GM21360 (cell line): ENCODE results near the gene CCT8L2.
"Not testable (repeated sequence)": the region's sequence is repeated elsewhere in the genome, so short reads cannot be mapped to it uniquely, and the experiment has no call there.

Experiments used
- ATAC-seq: cut with Tn5 transposase; IDR thresholded peaks from one replicate; pipeline ENCODE4 v1.9.1; 2021; ENCODE audit warnings: mild to moderate bottlenecking, moderate library complexity; ENCODE audit not compliant: unreplicated experiment

Gene CCT8L2, protein sequence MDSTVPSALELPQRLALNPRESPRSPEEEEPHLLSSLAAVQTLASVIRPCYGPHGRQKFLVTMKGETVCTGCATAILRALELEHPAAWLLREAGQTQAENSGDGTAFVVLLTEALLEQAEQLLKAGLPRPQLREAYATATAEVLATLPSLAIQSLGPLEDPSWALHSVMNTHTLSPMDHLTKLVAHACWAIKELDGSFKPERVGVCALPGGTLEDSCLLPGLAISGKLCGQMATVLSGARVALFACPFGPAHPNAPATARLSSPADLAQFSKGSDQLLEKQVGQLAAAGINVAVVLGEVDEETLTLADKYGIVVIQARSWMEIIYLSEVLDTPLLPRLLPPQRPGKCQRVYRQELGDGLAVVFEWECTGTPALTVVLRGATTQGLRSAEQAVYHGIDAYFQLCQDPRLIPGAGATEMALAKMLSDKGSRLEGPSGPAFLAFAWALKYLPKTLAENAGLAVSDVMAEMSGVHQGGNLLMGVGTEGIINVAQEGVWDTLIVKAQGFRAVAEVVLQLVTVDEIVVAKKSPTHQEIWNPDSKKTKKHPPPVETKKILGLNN

DNA sequence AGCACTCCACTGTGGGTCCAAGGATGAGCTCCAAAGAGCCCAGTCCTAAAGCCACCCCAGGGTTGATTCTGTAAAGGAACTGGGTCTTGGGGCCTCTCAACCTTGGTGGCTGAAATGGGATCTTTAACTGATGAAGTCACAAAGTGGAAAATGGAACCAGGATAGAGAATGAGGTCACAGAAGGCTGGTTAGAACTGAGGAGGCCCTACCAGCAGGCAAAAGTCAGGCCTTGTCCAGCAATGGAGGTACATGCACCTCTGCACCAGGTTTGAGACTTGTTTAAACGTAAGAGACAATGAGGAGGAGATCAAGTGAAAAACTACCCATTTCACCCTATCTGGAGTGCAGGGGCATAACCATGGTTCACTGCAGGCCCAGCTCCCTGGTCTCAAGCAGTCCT, at the start of gene CCT8L2:
TSS of gene CCT8L2 (minus strand) at position 101 of the 400 bp plus-strand sequence. CDS start 260 bp downstream, outside the sequence.
- ATAC-seq: not testable (repeated sequence)

- not testable (repeated sequence) for ATAC-seq
These were observed 42.8 kb upstream of the CCT8L2 start for GRCh38 chr22:16635442-16635841.

DNA sequence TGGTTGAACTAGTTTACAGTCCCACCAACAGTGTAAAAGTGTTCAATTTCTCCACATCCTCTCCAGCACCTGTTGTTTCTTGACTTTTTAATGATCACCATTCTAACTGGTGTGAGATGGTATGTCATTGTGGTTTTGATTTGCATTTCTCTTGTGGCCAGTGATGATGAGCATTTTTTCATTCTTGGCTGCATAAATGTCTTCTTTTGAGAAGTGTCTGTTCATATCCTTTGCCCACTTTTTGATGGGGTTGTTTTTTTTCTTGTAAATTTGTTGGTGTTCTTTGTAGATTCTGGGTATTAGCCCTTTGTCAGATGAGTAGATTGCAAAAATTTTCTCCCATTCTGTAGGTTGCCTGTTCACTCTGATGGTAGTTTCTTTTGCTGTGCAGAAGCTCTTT, 41.5 kb upstream of the CCT8L2 start:
- not testable (repeated sequence) for ATAC-seq

- ATAC-seq: not testable (repeated sequence)
These were observed 35.9 kb upstream of the CCT8L2 start for GRCh38 chr22:16628476-16628875.

GRCh38 chr22:16625018-16625417, 32.4 kb upstream of the CCT8L2 start:
- ATAC-seq: not testable (repeated sequence)

DNA sequence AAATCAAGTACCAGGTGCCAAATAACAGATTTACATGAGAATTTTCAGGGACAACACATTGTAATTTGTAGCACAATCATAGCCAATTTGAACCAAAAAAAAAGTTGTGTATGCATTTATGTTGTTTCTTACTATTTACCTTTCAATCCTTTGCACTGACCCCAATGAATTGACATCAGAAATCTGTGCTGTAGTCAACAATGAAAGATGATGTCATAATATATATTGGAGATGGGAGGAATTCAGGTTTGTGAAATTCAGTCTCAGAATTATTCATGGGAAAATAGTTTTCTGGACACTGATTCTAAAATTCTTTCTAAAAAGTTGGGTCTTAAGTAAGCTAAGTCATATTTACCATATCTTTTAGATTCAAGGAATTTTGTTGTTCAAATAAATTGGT, 31.0 kb upstream of the CCT8L2 start:
- ATAC-seq: not testable (repeated sequence)

DNA sequence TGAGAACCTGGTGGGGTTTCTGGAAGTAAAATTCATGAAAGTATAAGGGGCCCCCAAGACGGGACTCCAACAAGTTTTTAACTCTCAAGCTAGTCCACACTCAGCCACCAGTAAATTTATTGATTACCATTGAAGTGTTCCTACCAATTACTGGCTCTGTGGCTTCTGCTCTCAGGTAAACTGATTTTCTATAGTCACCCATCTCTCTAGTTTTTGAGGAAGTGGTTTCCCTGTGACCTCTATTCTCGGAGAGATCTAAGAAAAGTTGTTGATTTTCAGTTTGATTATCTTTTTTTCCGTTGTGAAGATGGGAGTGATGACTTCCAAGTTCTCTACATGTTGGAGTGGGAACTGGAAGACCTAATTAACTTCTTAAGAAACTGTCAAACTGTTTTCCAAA, 24.9 kb upstream of the CCT8L2 start:
- ATAC-seq: not testable (repeated sequence)

DNA sequence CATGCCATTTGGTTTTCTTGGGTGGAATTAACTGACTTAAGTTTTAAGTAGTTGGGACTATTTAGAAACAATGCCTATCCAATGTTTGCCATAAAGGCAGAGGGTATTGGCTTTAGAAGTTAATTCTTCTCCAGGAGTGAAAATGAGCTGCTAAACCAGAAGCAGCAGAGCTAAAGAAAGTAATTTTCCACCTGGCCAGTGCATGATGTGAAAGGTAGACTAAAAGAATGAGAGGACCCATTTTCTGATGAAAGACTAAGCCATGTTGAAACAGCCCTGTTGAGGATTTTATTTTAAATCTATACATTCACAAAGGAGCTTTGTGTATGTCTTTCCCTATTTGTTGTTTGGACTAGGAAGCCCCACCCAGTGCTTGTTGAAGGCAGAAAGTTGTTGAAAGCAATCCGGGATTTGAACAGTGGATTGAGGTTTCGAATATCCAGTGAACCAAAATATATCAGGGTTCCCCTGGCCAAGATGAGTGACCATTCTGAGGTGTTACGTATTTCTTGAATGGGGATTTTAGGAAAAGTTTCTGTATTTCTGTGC, 23.9 kb upstream of the CCT8L2 start:
- not testable (repeated sequence) for ATAC-seq

DNA sequence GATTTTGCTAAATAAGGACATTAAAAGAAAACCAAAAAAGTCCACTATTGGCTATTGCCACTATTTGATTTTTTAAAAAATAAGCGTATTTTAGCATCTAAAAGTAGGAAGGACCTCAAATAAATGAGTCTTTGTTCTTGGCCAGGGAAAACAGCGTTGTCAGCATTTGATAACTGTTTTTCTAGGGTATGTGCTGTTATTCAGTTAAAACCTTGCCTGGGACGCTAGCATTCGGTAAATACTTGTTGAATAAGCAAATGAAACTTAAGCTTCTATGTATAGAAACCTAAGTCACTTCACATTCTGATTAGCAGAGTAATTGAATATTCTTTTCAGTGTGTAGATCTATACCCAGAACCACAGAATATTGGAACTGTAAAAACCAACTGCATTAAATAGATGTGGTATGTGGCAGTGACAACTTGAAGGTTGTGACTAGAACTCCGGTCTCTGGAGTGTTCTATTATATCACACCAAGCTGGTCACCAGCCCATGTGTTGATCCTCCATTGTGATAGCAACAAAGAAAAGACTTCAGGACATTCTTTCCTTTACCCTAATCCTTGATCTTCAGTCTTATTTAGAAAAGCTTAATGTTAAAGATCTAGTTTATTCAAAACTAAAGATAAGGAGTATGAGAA, 23.1 kb upstream of the CCT8L2 start:
- ATAC-seq: not testable (repeated sequence)

GRCh38 chr22:16609548-16610261, 17.1 kb upstream of the CCT8L2 start:
- ATAC-seq: no peak

DNA sequence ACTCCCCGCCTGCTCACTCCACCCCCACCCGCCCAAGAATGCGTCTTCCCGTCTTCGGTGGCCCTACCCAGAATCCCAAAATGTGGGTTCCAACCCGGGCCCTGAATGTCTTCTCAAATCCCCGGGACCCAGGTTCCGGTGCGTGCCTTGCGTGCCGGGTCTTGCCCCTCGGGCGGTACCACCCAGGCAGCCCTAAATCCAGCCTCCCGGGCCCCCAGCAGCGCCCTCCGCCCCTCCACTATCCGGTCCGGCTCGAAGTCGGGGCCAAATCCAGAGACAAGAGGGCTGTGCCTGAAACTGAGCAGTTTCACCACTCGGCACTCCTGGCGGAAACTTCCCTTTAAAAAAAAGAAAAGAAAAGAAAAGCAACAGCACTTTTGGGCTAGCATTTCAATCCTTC, 16.3 kb upstream of the CCT8L2 start:
- no peak for ATAC-seq

DNA sequence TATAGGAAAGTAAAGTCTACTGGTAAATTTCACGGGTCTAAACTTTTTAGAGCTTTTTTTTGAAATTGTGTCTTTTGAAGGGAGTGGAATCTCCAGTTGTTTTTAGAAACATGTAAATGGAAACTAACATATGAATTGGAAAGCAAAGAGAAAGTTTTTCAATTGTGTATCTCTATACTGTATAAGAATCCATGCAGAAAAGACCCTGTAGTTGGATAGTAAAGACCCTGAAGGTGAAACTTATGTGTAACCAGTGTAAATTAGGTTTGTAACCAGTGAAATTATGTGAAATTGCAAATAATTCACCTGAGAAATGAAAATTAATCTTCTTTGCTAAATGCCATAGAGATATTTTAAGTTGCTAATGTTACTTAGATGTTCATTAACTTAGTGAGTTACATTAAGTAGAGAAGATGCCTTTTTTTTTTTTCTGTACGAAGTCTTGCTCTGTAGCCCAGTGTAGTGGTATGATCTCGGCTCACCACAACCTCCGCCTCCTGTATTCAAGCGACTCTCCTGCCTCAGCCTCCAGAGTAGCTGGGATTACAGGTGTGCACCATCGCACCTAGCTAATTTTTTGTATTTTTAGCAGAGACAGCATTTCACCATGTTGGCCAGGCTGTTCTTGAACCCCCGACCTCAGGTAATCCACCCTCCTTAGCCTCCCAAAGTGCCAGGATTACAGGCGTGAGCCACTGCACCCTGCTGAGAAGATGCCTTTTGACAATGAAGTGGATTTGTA, 11.8 kb upstream of the CCT8L2 start:
- not testable (repeated sequence) for ATAC-seq

GRCh38 chr22:16603770-16604242, 11.2 kb upstream of the CCT8L2 start:
- ATAC-seq: not testable (repeated sequence)

GRCh38 chr22:16603448-16603768, 10.8 kb upstream of the CCT8L2 start:
- ATAC-seq: no peak

DNA sequence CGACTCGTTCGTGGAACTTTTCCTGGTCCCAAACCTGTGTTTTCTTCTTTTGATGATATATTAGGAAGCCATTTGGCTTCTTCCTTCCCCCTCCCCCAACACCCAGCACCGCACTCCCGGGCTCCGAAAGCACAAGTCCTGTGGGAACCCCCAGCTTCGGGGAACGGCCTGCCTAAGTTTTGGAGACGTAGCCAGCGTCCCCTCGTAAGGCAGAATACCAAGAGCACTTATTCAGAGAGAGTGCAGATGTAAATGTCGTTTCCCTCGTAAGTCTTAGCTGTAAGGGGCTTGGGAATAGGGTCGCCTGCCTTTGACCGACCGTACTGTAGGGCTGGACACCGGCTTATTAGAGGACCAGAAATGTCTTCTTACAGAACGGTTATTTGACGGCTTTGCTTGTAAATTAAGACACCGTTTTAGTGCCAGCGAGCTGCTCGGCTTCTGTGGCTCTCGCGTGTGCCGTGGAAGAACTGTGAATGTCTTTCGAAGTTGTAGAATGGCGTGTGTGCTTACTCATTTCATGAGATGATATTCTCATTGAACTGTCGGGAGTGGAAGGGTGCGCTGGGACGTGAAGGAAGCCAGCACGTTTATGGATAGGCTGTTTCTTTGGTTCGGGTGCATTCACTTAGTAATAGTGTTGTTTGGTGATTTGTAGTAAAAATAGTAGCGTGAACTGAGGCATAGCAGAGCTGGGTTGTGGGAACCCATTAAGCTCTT, 10.3 kb upstream of the CCT8L2 start:
- ATAC-seq: not testable (repeated sequence)

DNA sequence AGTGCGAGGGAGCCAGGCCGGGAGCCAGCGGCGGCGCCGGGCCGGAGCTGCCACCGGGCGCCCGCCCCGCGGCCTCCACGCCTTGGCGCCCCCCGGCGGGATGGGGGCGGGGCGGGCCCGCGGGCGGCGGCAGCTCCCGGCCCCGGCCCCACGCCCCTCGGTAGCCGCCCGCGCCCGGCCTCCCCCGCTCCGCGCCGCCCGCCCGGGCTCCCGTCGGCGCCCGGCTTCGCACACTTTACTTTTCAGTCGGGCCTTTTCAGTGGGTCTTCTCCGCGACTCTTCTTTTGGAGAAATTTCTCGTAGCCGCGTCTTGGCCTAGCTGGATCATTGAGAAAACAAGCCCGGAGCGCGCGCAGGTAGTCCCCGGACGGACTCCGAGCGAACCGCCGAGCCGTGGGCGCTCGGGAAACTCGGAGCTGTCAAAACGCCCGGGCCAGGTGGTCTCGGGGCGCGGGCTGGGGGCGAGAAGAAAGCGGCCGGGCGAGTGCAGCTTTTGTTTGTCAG, 9.7 kb upstream of the CCT8L2 start:
- ATAC-seq: not testable (repeated sequence)

GRCh38 chr22:16601437-16602223, 9.0 kb upstream of the CCT8L2 start:
- no peak for ATAC-seq

GRCh38 chr22:16600644-16601436, 8.2 kb upstream of the CCT8L2 start:
- ATAC-seq: not testable (repeated sequence)
